Measurements from ENCODE around the gene CXCL1.

CXCL1 gene

DNA sequence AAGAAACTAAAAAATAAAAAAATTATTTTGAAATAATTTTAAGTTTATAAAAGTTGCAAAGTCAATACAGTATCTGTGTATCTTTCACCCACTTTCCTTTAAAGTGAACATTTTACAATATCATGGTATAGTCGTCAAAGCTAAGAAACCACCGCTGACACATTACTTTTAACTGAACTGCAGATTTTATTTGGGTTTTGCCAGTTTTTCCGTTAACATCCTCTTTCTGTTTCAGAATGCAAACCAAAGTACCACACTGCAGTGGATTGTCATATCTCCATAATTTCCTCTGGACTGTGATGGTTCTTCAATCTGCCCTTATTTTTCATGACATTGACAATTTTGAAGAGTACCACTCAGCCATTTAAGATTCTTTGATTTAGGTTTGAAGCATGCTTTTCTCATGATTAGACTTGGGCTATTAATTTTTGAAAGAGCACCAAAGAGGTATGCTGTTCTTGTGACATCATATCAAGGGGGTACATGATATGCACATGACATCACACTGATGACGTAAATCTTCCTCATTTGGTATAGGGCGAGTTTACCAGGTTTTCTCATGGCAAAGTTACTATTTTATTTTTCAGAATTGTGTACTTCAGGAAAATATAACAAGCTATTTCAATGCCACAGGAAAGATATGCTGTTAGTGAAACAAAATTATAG is 3.6 kb upstream of the CXCL1 start:
- no peaks in the 10 kb centered on the region for H3K9me2 ChIP-seq (replicated peaks; ENCODE audit: insufficient read depth, low read length)
- no peak overlapping the region for H3K27ac ChIP-seq (ENCODE audit: low read length)
- no peaks in the 10 kb centered on the region for H3K79me2 ChIP-seq (ENCODE audit: low read length)
- no peak for DNase-seq
- no peak overlapping the region for H3K4me3 ChIP-seq (ENCODE audit: low read length)
- H4K20me1 ChIP-seq (ENCODE audit: insufficient read depth, low read length) = no peaks in the 10 kb centered on the region
- 0 out of 2 replicates have a peak, but pooled peaks cover 7% of the 10 kb centered on the region for H3K4me1 ChIP-seq (ENCODE audit: low read length)
- no peaks in the 10 kb centered on the region for H3F3A ChIP-seq (ENCODE audit: insufficient read depth, low read length)
- H3K9ac ChIP-seq (ENCODE audit: low read length) = no peak overlapping the region
- TF ChIP-seq EZH2phosphoT487 (IDR thresholded peaks at IDR 0.05; ENCODE audit: low read length) (no peak), EZH2 (optimal IDR thresholded peaks at IDR 0.05; ENCODE audit: low read depth, low read length) (no peak)
- TF ChIP-seq, protein P1, sequence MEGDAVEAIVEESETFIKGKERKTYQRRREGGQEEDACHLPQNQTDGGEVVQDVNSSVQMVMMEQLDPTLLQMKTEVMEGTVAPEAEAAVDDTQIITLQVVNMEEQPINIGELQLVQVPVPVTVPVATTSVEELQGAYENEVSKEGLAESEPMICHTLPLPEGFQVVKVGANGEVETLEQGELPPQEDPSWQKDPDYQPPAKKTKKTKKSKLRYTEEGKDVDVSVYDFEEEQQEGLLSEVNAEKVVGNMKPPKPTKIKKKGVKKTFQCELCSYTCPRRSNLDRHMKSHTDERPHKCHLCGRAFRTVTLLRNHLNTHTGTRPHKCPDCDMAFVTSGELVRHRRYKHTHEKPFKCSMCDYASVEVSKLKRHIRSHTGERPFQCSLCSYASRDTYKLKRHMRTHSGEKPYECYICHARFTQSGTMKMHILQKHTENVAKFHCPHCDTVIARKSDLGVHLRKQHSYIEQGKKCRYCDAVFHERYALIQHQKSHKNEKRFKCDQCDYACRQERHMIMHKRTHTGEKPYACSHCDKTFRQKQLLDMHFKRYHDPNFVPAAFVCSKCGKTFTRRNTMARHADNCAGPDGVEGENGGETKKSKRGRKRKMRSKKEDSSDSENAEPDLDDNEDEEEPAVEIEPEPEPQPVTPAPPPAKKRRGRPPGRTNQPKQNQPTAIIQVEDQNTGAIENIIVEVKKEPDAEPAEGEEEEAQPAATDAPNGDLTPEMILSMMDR (IDR thresholded peaks at IDR 0.05; ENCODE audit: low read length) = no peak
- no peak overlapping the region for H3K4me2 ChIP-seq (ENCODE audit: low read depth, low read length)
- no peaks in the 10 kb centered on the region for H3K36me3 ChIP-seq (replicated peaks; ENCODE audit: insufficient read depth, low read length)
- no peaks in the 10 kb centered on the region for H3K9me3 ChIP-seq (replicated peaks; ENCODE audit: insufficient read depth, low read length)
- H2AFZ ChIP-seq (ENCODE audit: low read length) = no peak overlapping the region
- H3K27me3 ChIP-seq (replicated peaks; ENCODE audit: insufficient read depth, low read length) = no peaks in the 10 kb centered on the region

DNA sequence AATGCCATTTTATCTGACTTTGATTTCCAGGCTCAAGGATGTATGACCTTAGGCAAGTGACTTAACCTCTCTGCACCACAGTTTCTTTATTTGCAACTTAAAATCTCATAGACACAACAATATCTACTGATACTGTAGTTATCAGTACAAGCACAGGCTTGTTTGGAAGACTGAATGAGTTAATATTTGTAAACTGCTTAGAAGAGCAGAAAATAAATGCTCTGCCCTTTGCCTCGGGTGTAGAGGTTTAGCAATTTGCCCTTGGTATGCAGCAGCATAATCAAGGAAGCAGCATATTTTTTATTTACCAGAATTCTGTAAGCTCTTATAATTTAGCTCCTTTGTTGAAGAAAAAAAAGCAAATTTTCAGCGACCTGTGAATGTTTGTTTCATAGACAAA is 2.9 kb upstream of the CXCL1 start:
- Histone ChIP-seq H3K4me1 (ENCODE audit: low read length) (0 out of 2 replicates have a peak, but pooled peaks cover 7% of the 10 kb centered on the region), H2AFZ (ENCODE audit: low read length) (no peak overlapping the region), H3K27ac (ENCODE audit: low read length) (no peak overlapping the region), H3K36me3 (replicated peaks; ENCODE audit: insufficient read depth, low read length) (no peaks in the 10 kb centered on the region), H3K9me3 (replicated peaks; ENCODE audit: insufficient read depth, low read length) (no peaks in the 10 kb centered on the region), H3K9me2 (replicated peaks; ENCODE audit: insufficient read depth, low read length) (no peaks in the 10 kb centered on the region), H3K9ac (ENCODE audit: low read length) (no peak overlapping the region), H4K20me1 (ENCODE audit: insufficient read depth, low read length) (no peaks in the 10 kb centered on the region), H3K4me2 (ENCODE audit: low read depth, low read length) (no peak overlapping the region), H3K27me3 (replicated peaks; ENCODE audit: insufficient read depth, low read length) (no peaks in the 10 kb centered on the region), H3F3A (ENCODE audit: insufficient read depth, low read length) (no peaks in the 10 kb centered on the region), H3K4me3 (ENCODE audit: low read length) (no peak overlapping the region), H3K79me2 (ENCODE audit: low read length) (no peaks in the 10 kb centered on the region)
- DNase-seq = no peak
- TF ChIP-seq EZH2 (optimal IDR thresholded peaks at IDR 0.05; ENCODE audit: low read depth, low read length) (no peak), EZH2phosphoT487 (IDR thresholded peaks at IDR 0.05; ENCODE audit: low read length) (no peak)
- TF ChIP-seq, protein P1 (IDR thresholded peaks at IDR 0.05; ENCODE audit: low read length) = no peak

DNA sequence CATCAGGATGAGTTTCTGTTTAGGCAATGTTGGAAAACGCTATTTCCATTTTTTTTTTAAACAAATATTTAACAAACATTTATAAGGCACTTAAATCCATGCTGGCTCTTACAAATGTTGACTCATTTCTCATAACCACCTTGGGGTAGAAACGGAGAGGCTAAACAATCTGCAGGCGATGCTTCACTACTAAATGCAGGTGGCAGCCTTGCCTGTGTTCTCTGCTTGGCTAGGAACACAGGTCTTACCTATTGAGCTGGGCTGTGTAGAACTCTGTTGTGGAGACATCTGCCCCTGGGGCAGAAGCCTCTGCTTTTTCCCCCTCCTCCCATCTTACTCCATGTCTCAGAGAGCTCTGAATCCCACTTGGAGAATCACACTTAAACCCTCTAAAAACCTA is 1.4 kb upstream of the CXCL1 start:
- TF ChIP-seq, protein P1 (IDR thresholded peaks at IDR 0.05; ENCODE audit: low read length) = no peak
- TF ChIP-seq EZH2phosphoT487 (IDR thresholded peaks at IDR 0.05; ENCODE audit: low read length) (no peak), EZH2 (optimal IDR thresholded peaks at IDR 0.05; ENCODE audit: low read depth, low read length) (no peak)

More for the DNA sequence above, 1.4 kb upstream of the CXCL1 start:
- Histone ChIP-seq H3K9ac (ENCODE audit: low read length) (no peak overlapping the region), H3K9me3 (replicated peaks; ENCODE audit: insufficient read depth, low read length) (no peaks in the 10 kb centered on the region), H3K4me3 (ENCODE audit: low read length) (no peak overlapping the region), H3K9me2 (replicated peaks; ENCODE audit: insufficient read depth, low read length) (no peaks in the 10 kb centered on the region), H3K4me1 (ENCODE audit: low read length) (no peaks in the 10 kb centered on the region), H3K27me3 (replicated peaks; ENCODE audit: insufficient read depth, low read length) (no peaks in the 10 kb centered on the region), H3K36me3 (replicated peaks; ENCODE audit: insufficient read depth, low read length) (no peaks in the 10 kb centered on the region), H3K27ac (ENCODE audit: low read length) (no peak overlapping the region), H3F3A (ENCODE audit: insufficient read depth, low read length) (no peaks in the 10 kb centered on the region), H4K20me1 (ENCODE audit: insufficient read depth, low read length) (no peaks in the 10 kb centered on the region), H3K4me2 (ENCODE audit: low read depth, low read length) (no peak overlapping the region), H2AFZ (ENCODE audit: low read length) (no peak overlapping the region), H3K79me2 (ENCODE audit: low read length) (no peaks in the 10 kb centered on the region)
- no peak for DNase-seq
